ENCODE measurements around the gene DCDC1. TPM values are rescaled to one million over a fixed set of nuclear protein-coding genes. Genes with fewer than 3 reads are reported as not detected.

The DCDC1 gene
- polyA plus RNA-seq, 2 donors = 0.02 TPM; not detected in 1

GRCh38 chr11:31404614-31405013, 35.1 kb upstream of the DCDC1 start:
- Histone ChIP-seq H3K9me3 (ENCODE audit: control insufficient read depth in 2 of 2, insufficient read depth in 1 of 2, low read depth in 1 of 2, low read length in 1 of 2) (no peaks in the 10 kb centered on the region), H3K27me3 (ENCODE audit: control insufficient read depth in 1 of 2, insufficient read depth in 2 of 2, low read length in 2 of 2) (no peaks in the 10 kb centered on the region), H3K4me1 (ENCODE audit: control insufficient read depth in 2 of 2, insufficient read depth in 2 of 2, low read length in 1 of 2) (no peaks in the 10 kb centered on the region), H3K27ac (ENCODE audit: low read depth in 2 of 2, low read length in 1 of 2) (no peak overlapping the region), H3K36me3 (ENCODE audit: control insufficient read depth in 2 of 2, insufficient read depth in 2 of 2, low read length in 1 of 2) (peaks cover 0 to 2% of the 10 kb centered on the region in 2 donors), H3K4me3 (ENCODE audit: low read depth in 1 of 2, low read length in 2 of 2) (no peak overlapping the region)

DNA sequence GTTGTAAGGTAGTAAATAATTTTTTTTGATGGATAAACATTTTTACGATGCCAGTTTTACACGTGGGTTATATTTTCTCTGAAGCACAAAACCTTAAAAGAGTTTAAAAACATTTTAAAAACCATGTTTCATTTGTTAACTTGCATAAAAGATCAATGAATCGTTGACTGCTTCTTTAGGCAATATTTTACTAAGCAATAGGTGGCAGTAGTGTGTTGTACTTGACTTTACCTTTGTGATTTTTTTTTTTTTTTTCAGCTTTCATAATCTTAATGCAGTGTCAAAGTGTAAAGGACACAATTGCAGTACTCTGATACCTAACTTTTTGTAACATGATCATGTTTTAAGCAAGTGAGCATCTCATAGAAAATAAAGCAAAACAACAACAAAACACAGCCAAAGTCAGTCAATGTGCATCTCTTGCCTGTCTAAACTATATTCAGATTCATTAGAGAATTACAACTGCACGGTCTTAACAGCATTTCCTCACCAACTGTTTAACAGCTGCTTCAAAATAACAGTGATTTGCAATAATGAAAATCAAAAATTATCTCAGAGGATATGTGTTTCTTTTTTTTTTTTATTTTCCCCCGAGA, 27.8 kb upstream of the DCDC1 start:
- Histone ChIP-seq H3K4me1 (ENCODE audit: control insufficient read depth in 2 of 2, insufficient read depth in 2 of 2, low read length in 1 of 2) (no peaks in the 10 kb centered on the region), H3K27ac (ENCODE audit: low read depth in 2 of 2, low read length in 1 of 2) (no peak overlapping the region), H3K9me3 (ENCODE audit: control insufficient read depth in 2 of 2, insufficient read depth in 1 of 2, low read depth in 1 of 2, low read length in 1 of 2) (no peaks in the 10 kb centered on the region), H3K4me3 (ENCODE audit: low read depth in 1 of 2, low read length in 2 of 2) (no peak overlapping the region), H3K36me3 (ENCODE audit: control insufficient read depth in 2 of 2, insufficient read depth in 2 of 2, low read length in 1 of 2) (no peaks in the 10 kb centered on the region), H3K27me3 (ENCODE audit: control insufficient read depth in 1 of 2, insufficient read depth in 2 of 2, low read length in 2 of 2) (no peaks in the 10 kb centered on the region)
- WGBS, 2 donors = 52 to 54% methylated on average over 5 of the region's 5 CpGs

DNA sequence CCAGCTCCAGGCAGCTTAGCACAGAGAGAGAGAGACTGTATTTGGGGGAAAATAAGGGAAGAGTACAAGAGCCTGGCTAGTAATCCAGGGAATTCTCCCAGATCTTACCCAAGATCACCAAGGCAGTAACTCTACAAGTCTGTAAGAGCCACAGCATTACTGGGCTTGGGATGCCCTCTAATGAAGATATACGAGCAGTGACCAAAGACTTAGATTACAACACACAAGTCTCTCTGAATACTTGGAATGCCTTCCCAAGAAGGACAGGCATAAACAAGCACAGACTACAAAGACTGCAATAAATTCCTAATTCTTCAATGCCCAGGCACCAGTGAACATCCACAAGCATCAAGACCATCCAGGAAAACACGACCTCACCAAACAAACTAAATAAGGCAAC, 17.8 kb upstream of the DCDC1 start:
- Histone ChIP-seq H3K27me3 (ENCODE audit: control insufficient read depth in 1 of 2, insufficient read depth in 2 of 2, low read length in 2 of 2) (no peaks in the 10 kb centered on the region), H3K27ac (ENCODE audit: low read depth in 2 of 2, low read length in 1 of 2) (no peak overlapping the region), H3K36me3 (ENCODE audit: control insufficient read depth in 2 of 2, insufficient read depth in 2 of 2, low read length in 1 of 2) (peaks cover 0 to 3% of the 10 kb centered on the region in 2 donors), H3K9me3 (ENCODE audit: control insufficient read depth in 2 of 2, insufficient read depth in 1 of 2, low read depth in 1 of 2, low read length in 1 of 2) (no peaks in the 10 kb centered on the region), H3K4me3 (ENCODE audit: low read depth in 1 of 2, low read length in 2 of 2) (no peak overlapping the region), H3K4me1 (ENCODE audit: control insufficient read depth in 2 of 2, insufficient read depth in 2 of 2, low read length in 1 of 2) (peaks cover 0 to 3% of the 10 kb centered on the region in 2 donors)
- WGBS, 2 donors = 82 to 86% methylated on average over 2 of the region's 2 CpGs

DNA sequence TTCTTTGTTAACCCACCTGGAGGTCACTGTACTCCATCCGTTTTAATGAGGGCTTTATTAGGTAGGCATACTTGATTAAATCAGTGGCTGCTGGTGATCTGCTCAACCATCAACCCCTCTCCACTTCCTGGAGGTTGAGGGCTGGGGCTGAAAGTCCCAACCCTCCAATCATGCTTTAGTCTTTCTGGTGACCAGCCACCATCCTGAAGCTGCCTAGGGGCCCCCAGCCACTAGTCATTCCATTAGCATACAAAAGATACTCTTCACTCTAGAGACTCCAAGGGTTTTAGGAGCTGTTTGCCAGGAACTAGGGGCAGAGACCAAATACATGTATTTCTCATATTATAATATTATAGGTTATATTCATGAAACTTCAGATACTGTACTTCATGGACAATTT, 13.6 kb upstream of the DCDC1 start:
- no peaks in the 10 kb centered on the region for H3K9me3 ChIP-seq (ENCODE audit: control insufficient read depth in 2 of 2, insufficient read depth in 1 of 2, low read depth in 1 of 2, low read length in 1 of 2)
- no peaks in the 10 kb centered on the region for H3K27me3 ChIP-seq (ENCODE audit: control insufficient read depth in 1 of 2, insufficient read depth in 2 of 2, low read length in 2 of 2)
- peaks cover 0 to 5% of the 10 kb centered on the region in 2 donors for H3K36me3 ChIP-seq (ENCODE audit: control insufficient read depth in 2 of 2, insufficient read depth in 2 of 2, low read length in 1 of 2)
- WGBS, 2 donors = 77 to 88% methylated on average over 1 of the region's 1 CpG
- no peak overlapping the region for H3K27ac ChIP-seq (ENCODE audit: low read depth in 2 of 2, low read length in 1 of 2)
- peaks cover 0 to 3% of the 10 kb centered on the region in 2 donors for H3K4me1 ChIP-seq (ENCODE audit: control insufficient read depth in 2 of 2, insufficient read depth in 2 of 2, low read length in 1 of 2)
- H3K4me3 ChIP-seq (ENCODE audit: low read depth in 1 of 2, low read length in 2 of 2) = no peak overlapping the region

GRCh38 chr11:31375879-31376278, 6.3 kb upstream of the DCDC1 start:
- WGBS, 2 donors = 97% methylated on average over 5 of the region's 5 CpGs
- Histone ChIP-seq H3K27me3 (ENCODE audit: control insufficient read depth in 1 of 2, insufficient read depth in 2 of 2, low read length in 2 of 2) (no peaks in the 10 kb centered on the region), H3K36me3 (ENCODE audit: control insufficient read depth in 2 of 2, insufficient read depth in 2 of 2, low read length in 1 of 2) (peaks cover 0 to 2% of the 10 kb centered on the region in 2 donors), H3K9me3 (ENCODE audit: control insufficient read depth in 2 of 2, insufficient read depth in 1 of 2, low read depth in 1 of 2, low read length in 1 of 2) (no peaks in the 10 kb centered on the region), H3K4me3 (ENCODE audit: low read depth in 1 of 2, low read length in 2 of 2) (no peak overlapping the region), H3K27ac (ENCODE audit: low read depth in 2 of 2, low read length in 1 of 2) (no peak overlapping the region), H3K4me1 (ENCODE audit: control insufficient read depth in 2 of 2, insufficient read depth in 2 of 2, low read length in 1 of 2) (no peaks in the 10 kb centered on the region)

GRCh38 chr11:31366795-31367194, 2.7 kb downstream of the DCDC1 start:
- no peaks in the 10 kb centered on the region for H3K9me3 ChIP-seq (ENCODE audit: control insufficient read depth in 2 of 2, insufficient read depth in 1 of 2, low read depth in 1 of 2, low read length in 1 of 2)
- no peaks in the 10 kb centered on the region for H3K4me1 ChIP-seq (ENCODE audit: control insufficient read depth in 2 of 2, insufficient read depth in 2 of 2, low read length in 1 of 2)
- no peaks in the 10 kb centered on the region for H3K27me3 ChIP-seq (ENCODE audit: control insufficient read depth in 1 of 2, insufficient read depth in 2 of 2, low read length in 2 of 2)
- 72 to 82% methylated on average over 4 of the region's 4 CpGs for WGBS, 2 donors
- no peaks in the 10 kb centered on the region for H3K36me3 ChIP-seq (ENCODE audit: control insufficient read depth in 2 of 2, insufficient read depth in 2 of 2, low read length in 1 of 2)
- H3K27ac ChIP-seq (ENCODE audit: low read depth in 2 of 2, low read length in 1 of 2) = no peak overlapping the region
- H3K4me3 ChIP-seq (ENCODE audit: low read depth in 1 of 2, low read length in 2 of 2) = no peak overlapping the region

DNA sequence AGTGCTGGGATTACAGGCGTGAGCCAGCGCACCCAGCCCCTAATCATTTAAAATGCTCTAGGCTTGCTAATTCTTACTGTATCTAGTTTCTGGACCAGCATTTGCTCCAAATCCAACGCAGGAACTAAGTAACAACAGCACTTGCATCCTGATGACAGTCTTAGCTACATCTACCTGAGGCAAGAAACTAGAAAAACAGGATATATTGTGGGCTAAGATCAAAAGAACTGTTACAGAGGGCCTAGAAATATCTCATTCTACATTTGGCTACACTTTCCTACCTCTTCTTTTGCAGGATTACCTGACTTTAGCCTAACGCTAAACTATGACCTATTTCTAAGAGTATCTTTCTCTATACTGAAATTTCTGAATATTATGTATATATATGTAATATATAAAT, 7.8 kb downstream of the DCDC1 start:
- Histone ChIP-seq H3K9me3 (ENCODE audit: control insufficient read depth in 2 of 2, insufficient read depth in 1 of 2, low read depth in 1 of 2, low read length in 1 of 2) (no peaks in the 10 kb centered on the region), H3K4me3 (ENCODE audit: low read depth in 1 of 2, low read length in 2 of 2) (no peak overlapping the region), H3K36me3 (ENCODE audit: control insufficient read depth in 2 of 2, insufficient read depth in 2 of 2, low read length in 1 of 2) (no peaks in the 10 kb centered on the region), H3K4me1 (ENCODE audit: control insufficient read depth in 2 of 2, insufficient read depth in 2 of 2, low read length in 1 of 2) (no peaks in the 10 kb centered on the region), H3K27ac (ENCODE audit: low read depth in 2 of 2, low read length in 1 of 2) (no peak overlapping the region), H3K27me3 (ENCODE audit: control insufficient read depth in 1 of 2, insufficient read depth in 2 of 2, low read length in 2 of 2) (no peaks in the 10 kb centered on the region)
- WGBS, 2 donors = 77 to 84% methylated on average over 4 of the region's 4 CpGs

DNA sequence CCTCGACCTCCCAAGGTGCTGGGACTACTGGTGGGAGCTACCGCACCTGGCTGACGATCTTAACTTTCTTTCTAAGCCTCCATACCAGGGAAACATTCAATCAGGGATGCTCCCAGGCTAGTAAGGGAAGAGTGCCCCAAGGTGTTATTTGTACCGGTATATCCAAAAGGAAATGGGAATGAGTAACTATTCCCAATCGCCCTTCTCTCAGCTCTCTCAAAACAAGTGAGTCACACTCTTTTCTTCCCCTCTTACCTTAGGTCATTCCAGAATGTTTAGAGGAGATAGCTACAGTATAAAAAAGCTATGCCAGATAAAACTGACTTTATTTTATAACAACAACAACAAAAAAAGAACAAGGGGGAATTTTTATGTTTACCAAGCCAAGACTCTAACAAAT, 13.7 kb downstream of the DCDC1 start:
- no peaks in the 10 kb centered on the region for H3K36me3 ChIP-seq (ENCODE audit: control insufficient read depth in 2 of 2, insufficient read depth in 2 of 2, low read length in 1 of 2)
- no peaks in the 10 kb centered on the region for H3K27me3 ChIP-seq (ENCODE audit: control insufficient read depth in 1 of 2, insufficient read depth in 2 of 2, low read length in 2 of 2)
- no peaks in the 10 kb centered on the region for H3K4me1 ChIP-seq (ENCODE audit: control insufficient read depth in 2 of 2, insufficient read depth in 2 of 2, low read length in 1 of 2)
- H3K4me3 ChIP-seq (ENCODE audit: low read depth in 1 of 2, low read length in 2 of 2) = no peak overlapping the region
- no peaks in the 10 kb centered on the region for H3K9me3 ChIP-seq (ENCODE audit: control insufficient read depth in 2 of 2, insufficient read depth in 1 of 2, low read depth in 1 of 2, low read length in 1 of 2)
- WGBS, 2 donors = 84 to 85% methylated on average over 5 of the region's 5 CpGs
- no peak overlapping the region for H3K27ac ChIP-seq (ENCODE audit: low read depth in 2 of 2, low read length in 1 of 2)

DNA sequence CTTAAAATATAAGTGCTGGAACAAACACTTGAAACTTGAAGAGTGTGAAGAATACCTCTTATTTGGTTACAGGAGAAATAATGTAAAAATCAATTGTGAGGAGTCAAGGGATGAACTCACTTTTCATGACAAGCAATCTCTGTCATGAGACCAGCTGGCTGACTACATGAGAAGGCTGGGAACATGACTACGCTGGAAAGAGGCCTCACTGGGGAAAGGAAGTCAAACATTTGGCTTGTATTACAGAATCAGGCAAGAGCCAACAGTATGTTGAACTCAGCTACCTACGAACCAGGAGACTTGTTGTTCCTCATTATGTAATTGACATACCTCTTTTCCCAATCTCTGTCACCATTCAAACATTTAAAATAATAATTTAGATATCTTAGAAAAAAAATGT, 14.4 kb downstream of the DCDC1 start:
- whole genome bisulfite sequencing, 2 donors = 50 to 54% methylated on average over 2 of the region's 2 CpGs
- Histone ChIP-seq H3K4me1 (ENCODE audit: control insufficient read depth in 2 of 2, insufficient read depth in 2 of 2, low read length in 1 of 2) (no peaks in the 10 kb centered on the region), H3K9me3 (ENCODE audit: control insufficient read depth in 2 of 2, insufficient read depth in 1 of 2, low read depth in 1 of 2, low read length in 1 of 2) (no peaks in the 10 kb centered on the region), H3K27me3 (ENCODE audit: control insufficient read depth in 1 of 2, insufficient read depth in 2 of 2, low read length in 2 of 2) (no peaks in the 10 kb centered on the region), H3K4me3 (ENCODE audit: low read depth in 1 of 2, low read length in 2 of 2) (no peak overlapping the region), H3K27ac (ENCODE audit: low read depth in 2 of 2, low read length in 1 of 2) (no peak overlapping the region), H3K36me3 (ENCODE audit: control insufficient read depth in 2 of 2, insufficient read depth in 2 of 2, low read length in 1 of 2) (no peaks in the 10 kb centered on the region)

GRCh38 chr11:31351168-31351567, 18.4 kb downstream of the DCDC1 start:
- Histone ChIP-seq H3K27ac (ENCODE audit: low read depth in 2 of 2, low read length in 1 of 2) (no peak overlapping the region), H3K4me3 (ENCODE audit: low read depth in 1 of 2, low read length in 2 of 2) (no peak overlapping the region), H3K27me3 (ENCODE audit: control insufficient read depth in 1 of 2, insufficient read depth in 2 of 2, low read length in 2 of 2) (no peaks in the 10 kb centered on the region), H3K36me3 (ENCODE audit: control insufficient read depth in 2 of 2, insufficient read depth in 2 of 2, low read length in 1 of 2) (no peaks in the 10 kb centered on the region), H3K4me1 (ENCODE audit: control insufficient read depth in 2 of 2, insufficient read depth in 2 of 2, low read length in 1 of 2) (no peaks in the 10 kb centered on the region), H3K9me3 (ENCODE audit: control insufficient read depth in 2 of 2, insufficient read depth in 1 of 2, low read depth in 1 of 2, low read length in 1 of 2) (no peaks in the 10 kb centered on the region)
